AG04450 (cell line): Measurements from ENCODE around the gene KAT7. TPM values are rescaled to one million over a fixed set of nuclear protein-coding genes. Genes with fewer than 3 reads are reported as not detected.

Experiments
- CTCF ChIA-PET: fragments of 300-600, 350-600 bp; formaldehyde crosslinking; extraction: SDS; loops from one replicate; lab custom pipeline; 2022; ENCODE audit warnings: antibody characterized with exemption, inconsistent platforms; lab: Charles Lee
- POLR2A ChIA-PET: fragments of 350-600 bp; formaldehyde crosslinking; extraction: SDS; loops from one replicate; lab custom pipeline; 2021; ENCODE audit warnings: antibody characterized with exemption, inconsistent platforms; lab: Yijun Ruan, JAX
- DNase-seq: peaks from one replicate; pipeline ENCODE4 v3.0.0-alpha.2; 2011; ENCODE audit warnings: low read depth, low spot score
- H3K27ac ChIP-seq: one replicate; pipeline ENCODE4 v1.5.1; 2012; ENCODE audit warnings: low read depth, low read length, control low read depth
- H3K27me3 ChIP-seq: one replicate; pipeline ENCODE4 v1.6.0; 2012; ENCODE audit warnings: low read length; ENCODE audit not compliant: control insufficient read depth, insufficient read depth
- H3K4me3 ChIP-seq: 2 replicates; pipeline ENCODE4 v1.5.1; 2011; ENCODE audit warnings: mild to moderate bottlenecking, low read depth, low read length, control low read depth
- H3K9me3 ChIP-seq: 2 replicates; pipeline ENCODE4 v1.5.1; 2012; ENCODE audit warnings: low read length; ENCODE audit not compliant: control insufficient read depth, insufficient read depth
- polyA plus RNA-seq: library from polyadenylated mRNA; depleted of rRNA; stranded (reverse); fragments of >200 nt; gene quantifications from 2 replicates; pipeline ENCODE4 v1.2.3, GENCODE V29; 2011
- TF ChIP-seq, protein P1 (sequence below): IDR thresholded peaks from 2 replicates; pipeline ENCODE4 v1.5.1; 2011; ENCODE audit warnings: low read depth, low read length, control low read depth, inconsistent platforms

The KAT7 gene
- polyA plus RNA-seq, 1 experiment, result 27.0 TPM

DNA sequence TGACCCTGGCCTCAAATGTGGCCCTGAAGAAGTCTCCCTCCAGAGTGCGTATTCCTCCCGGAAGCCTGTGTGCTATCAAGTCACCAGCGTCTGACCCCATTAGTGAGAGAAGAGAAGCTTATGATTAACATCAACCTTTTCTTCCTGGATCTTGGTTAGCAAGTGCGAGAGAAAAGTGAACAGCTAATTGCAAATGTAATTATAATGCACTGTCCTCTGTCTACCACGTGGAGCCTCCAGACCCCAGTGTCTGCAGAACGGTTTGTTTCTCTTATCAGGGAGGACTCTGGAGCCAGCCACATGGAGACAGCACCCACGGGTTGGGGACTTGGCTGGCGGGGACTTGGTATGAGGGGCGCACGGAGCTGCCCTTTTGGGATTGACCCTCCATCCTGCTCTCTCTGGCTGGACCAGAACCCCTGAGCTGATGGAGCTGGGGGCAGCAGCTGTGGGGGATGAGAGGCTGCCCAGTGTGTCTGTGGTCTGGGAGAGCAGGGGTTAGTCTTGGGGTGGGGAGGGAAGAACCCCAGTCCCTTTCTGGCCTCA lies 65.1 kb downstream of the KAT7 start:
- no peak overlapping the region for H3K27ac ChIP-seq
- DNase-seq, result no peak
- TF ChIP-seq, protein P1, sequence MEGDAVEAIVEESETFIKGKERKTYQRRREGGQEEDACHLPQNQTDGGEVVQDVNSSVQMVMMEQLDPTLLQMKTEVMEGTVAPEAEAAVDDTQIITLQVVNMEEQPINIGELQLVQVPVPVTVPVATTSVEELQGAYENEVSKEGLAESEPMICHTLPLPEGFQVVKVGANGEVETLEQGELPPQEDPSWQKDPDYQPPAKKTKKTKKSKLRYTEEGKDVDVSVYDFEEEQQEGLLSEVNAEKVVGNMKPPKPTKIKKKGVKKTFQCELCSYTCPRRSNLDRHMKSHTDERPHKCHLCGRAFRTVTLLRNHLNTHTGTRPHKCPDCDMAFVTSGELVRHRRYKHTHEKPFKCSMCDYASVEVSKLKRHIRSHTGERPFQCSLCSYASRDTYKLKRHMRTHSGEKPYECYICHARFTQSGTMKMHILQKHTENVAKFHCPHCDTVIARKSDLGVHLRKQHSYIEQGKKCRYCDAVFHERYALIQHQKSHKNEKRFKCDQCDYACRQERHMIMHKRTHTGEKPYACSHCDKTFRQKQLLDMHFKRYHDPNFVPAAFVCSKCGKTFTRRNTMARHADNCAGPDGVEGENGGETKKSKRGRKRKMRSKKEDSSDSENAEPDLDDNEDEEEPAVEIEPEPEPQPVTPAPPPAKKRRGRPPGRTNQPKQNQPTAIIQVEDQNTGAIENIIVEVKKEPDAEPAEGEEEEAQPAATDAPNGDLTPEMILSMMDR, result no peak
- ChIA-PET POLR2A (no interaction called here), CTCF (interaction anchor here (0.5 to 13.5 kb wide), 2 partner anchors 145 to 163 kb away, joined by 3 to 249 read pairs; partner anchors contain the start of gene DLX3)
- H3K4me3 ChIP-seq, result no peak overlapping the region
- peaks cover 23% of the 10 kb centered on the region for H3K27me3 ChIP-seq
- H3K9me3 ChIP-seq, result no peaks in the 10 kb centered on the region; the same call in 1 of the 2 replicates

DNA sequence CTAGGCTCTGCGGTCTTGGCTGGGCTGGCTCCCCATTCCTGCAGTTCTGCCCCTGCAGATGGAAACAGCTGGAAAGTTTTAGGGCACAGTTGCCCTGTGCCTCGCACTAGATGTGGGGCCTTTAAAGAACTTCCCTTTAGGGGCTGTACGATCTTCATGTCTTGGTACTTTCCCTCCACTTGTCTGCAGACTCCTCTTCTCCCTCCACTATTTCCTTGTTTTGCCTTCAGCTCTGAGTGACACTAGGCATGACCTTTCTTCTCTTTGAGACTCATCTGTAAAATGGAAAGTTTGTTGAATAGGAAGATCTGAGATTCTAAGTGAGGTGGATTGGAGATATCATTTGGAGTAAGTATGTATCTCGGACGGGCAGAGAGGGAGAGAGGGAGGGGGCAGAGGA lies 65.6 kb downstream of the KAT7 start:
- no peak for DNase-seq
- Histone ChIP-seq H3K27ac (no peak overlapping the region), H3K4me3 (no peak overlapping the region), H3K9me3 (no peaks in the 10 kb centered on the region; the same call in 1 of the 2 replicates), H3K27me3 (peaks cover 28% of the 10 kb centered on the region)
- POLR2A ChIA-PET, result no interaction called here
- CTCF ChIA-PET, result interaction anchor here (0.5 to 13.5 kb wide), 2 partner anchors 144 to 164 kb away, joined by 3 to 249 read pairs; partner anchors contain the start of gene DLX3
- TF ChIP-seq, protein P1, result no peak

DNA sequence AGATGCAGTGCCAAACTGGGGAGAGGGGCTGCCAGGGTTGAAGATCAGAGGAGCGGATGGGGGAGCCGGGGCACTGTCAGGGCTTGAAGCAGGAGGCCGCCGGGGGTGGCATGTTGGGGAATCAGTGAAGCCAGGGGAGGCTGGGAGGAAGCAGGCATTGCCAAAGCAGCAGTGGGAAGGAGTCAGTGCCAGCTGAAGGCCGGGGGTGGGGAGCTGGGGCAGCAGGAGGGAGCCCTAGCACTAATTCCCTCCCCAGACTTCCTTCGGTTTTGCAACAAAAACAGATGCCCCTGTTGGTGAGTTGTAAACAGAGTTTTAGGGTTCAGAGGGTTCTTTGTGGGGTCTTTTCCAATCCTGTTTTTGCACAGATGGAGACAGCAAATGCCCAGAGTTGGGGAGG lies 70.3 kb downstream of the KAT7 start:
- TF ChIP-seq, protein P1, result no peak
- H3K4me3 ChIP-seq, result no peak overlapping the region
- POLR2A ChIA-PET, result no interaction called here
- no peak overlapping the region for H3K27ac ChIP-seq
- no peaks in the 10 kb centered on the region for H3K9me3 ChIP-seq
- DNase-seq, result no peak
- CTCF ChIA-PET, result interaction anchor here (13.5 kb wide), 1 partner anchor 140 kb away, joined by 249 read pairs; the partner anchor contains the start of gene DLX3
- peaks cover 29% of the 10 kb centered on the region for H3K27me3 ChIP-seq

DNA sequence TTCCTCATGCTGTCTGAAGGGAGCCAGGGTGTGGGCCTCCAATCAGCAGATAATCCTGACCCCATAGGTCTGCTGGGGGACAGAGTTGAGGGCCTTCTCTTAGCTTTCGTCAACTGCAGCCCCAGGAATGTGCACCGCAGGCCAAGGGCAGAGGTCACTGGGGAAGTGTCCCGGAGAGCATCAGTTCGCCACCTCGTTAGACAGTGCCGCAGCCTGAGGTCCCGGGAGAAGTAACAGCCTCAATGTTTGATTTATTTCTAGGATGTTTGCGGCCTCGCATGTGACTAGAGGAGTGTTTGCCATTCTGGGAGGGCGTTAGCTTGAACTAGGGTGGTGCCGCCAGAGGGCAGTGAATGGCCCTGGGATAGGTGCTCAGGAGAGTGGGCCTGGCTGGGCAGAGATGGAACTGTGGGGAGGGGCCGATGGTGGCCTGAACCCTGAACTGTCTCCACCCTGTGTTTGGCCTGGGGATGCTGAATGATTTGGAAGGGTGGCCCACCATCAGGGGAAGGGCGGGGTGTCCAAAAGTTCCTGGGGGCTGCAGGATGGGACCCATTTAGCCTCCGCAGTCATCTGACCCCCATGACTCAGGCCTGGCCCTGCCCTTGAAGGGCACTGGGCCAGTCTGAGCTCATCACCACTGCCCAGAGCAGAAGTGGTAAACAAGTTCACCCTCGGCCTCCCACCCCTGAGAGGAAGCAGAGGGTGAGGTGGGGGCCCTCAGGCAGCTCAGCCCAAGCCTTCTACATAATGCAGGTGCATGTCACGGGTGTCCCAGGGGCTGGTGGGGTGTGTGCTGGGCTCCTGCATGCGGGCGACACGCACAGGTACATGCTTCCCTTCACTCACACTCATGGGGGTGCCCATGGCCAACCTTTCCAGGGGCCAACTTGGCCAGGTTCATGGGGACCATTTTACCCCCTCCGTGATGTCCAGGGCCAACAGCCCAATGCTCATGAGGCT lies 71.8 kb downstream of the KAT7 start:
- Histone ChIP-seq H3K9me3 (no peaks in the 10 kb centered on the region), H3K4me3 (no peak overlapping the region), H3K27me3 (peaks cover 29% of the 10 kb centered on the region), H3K27ac (no peak overlapping the region)
- TF ChIP-seq, protein P1, result no peak
- ChIA-PET CTCF (interaction anchor here (0.9 to 13.5 kb wide), 5 partner anchors 15 to 293 kb away, joined by 3 to 249 read pairs (median 4); partner anchors contain the start of gene DLX3), POLR2A (no interaction called here)
- DNase-seq, result no peak
